Thymus (tissue), 11 donors: ENCODE measurements around the gene TTLL5. TPM values are rescaled to one million over a fixed set of nuclear protein-coding genes. Genes with fewer than 3 reads are reported as not detected.
"Not testable (repeated sequence)": the region's sequence is repeated elsewhere in the genome, so short reads cannot be mapped to it uniquely, and the experiment has no call there.

ENCODE experiments used
- DNase-seq, 9 donors: peaks; one replicate each; pipeline ENCODE4 v3.0.0-alpha.2; 2013; ENCODE audit warnings: low spot score in 9 of 9, low read depth in 6 of 9, missing footprints in 1 of 9
- H3K27ac ChIP-seq, 2 donors: one replicate each; pipeline ENCODE4 v1.5.1; 2013; ENCODE audit warnings: control low read depth in 1 of 2, low read depth in 1 of 2, low read length in 1 of 2, mild to moderate bottlenecking in 1 of 2, moderate library complexity in 1 of 2
- H3K27me3 ChIP-seq, 2 donors: one replicate each; pipeline ENCODE4 v1.5.1; 2013; ENCODE audit warnings: low read length in 1 of 2; ENCODE audit not compliant: control insufficient read depth in 2 of 2, insufficient read depth in 1 of 2
- H3K36me3 ChIP-seq, 2 donors: one replicate each; pipeline ENCODE4 v1.5.1; 2013; ENCODE audit warnings: low read length in 1 of 2, mild to moderate bottlenecking in 1 of 2, moderate library complexity in 1 of 2; ENCODE audit not compliant: control insufficient read depth in 2 of 2, insufficient read depth in 2 of 2
- H3K4me1 ChIP-seq, 2 donors: one replicate each; pipeline ENCODE4 v1.5.1; 2013; ENCODE audit warnings: low read length in 2 of 2; ENCODE audit not compliant: control insufficient read depth in 2 of 2, insufficient read depth in 2 of 2
- H3K4me3 ChIP-seq, 2 donors: one replicate each; pipeline ENCODE4 v1.5.1; 2013; ENCODE audit warnings: low read length in 2 of 2, control low read depth in 1 of 2, mild to moderate bottlenecking in 1 of 2
- H3K9me3 ChIP-seq, 2 donors: one replicate each; pipeline ENCODE4 v1.5.1; 2013; ENCODE audit warnings: low read length in 1 of 2, mild to moderate bottlenecking in 1 of 2; ENCODE audit not compliant: control insufficient read depth in 2 of 2, insufficient read depth in 1 of 2
- WGBS: extraction: QIAGEN DNeasy Blood & Tissue Kit; methylation state at CpG from one replicate; pipeline ENCODE4 v1.1.7; 2013; 5-methylcytosine and 5-hydroxymethylcytosine counted together
- polyA plus RNA-seq: library from polyadenylated mRNA; stranded (reverse); fragments of 200-250 nt; gene quantifications from one replicate; pipeline ENCODE4 v1.2.3, GENCODE V29; 2013
- total RNA-seq: library from RNA; stranded (reverse); fragments of 120-200 nt; gene quantifications from one replicate; pipeline ENCODE4 v1.2.4, GENCODE V29; 2013
- donor health status: healthy.

Gene TTLL5
- total and polyA plus RNA-seq, 2 donors, result 11.5 to 15.2 TPM

DNA sequence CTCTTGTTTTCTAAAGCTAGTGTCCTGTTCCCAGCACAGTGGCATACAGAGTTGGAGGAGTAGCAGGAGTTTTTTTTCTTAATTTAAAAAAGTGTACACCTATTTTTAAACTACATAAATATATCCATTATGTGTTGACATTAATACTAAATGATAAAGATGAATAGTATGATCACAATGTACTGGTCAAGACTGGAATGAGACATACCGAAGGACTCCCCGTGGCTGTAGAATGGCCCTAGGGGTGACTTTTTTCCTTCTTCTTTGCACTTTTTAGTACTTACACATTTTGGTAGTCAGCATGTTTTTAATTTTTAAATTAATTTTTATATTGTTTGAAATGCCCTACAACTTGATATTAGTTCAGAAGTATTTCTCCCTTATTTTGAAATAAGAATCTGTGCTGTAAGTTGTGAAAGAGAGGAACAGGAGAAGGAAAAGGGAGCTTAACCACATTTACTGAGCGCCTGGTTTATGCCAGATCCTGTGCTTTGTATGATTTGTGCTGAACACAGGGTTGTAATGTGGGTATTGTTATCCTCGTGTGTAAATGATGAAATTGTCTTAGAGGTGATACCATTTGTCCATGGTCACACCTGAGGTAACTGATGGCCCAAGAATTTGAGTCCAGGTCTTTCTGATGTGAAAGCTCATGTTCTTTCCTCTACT is 184.2 kb downstream of the TTLL5 start:
- WGBS, result 99% methylated on average over 4 of the region's 4 CpGs
- H3K27me3 ChIP-seq, result no peaks in the 10 kb centered on the region
- no peak overlapping the region for H3K27ac ChIP-seq
- no peaks in the 10 kb centered on the region for H3K4me1 ChIP-seq
- no peak for DNase-seq
- H3K9me3 ChIP-seq, result no peaks in the 10 kb centered on the region
- no peak overlapping the region for H3K4me3 ChIP-seq
- peaks cover 0 to 3% of the 10 kb centered on the region in 2 donors for H3K36me3 ChIP-seq

DNA sequence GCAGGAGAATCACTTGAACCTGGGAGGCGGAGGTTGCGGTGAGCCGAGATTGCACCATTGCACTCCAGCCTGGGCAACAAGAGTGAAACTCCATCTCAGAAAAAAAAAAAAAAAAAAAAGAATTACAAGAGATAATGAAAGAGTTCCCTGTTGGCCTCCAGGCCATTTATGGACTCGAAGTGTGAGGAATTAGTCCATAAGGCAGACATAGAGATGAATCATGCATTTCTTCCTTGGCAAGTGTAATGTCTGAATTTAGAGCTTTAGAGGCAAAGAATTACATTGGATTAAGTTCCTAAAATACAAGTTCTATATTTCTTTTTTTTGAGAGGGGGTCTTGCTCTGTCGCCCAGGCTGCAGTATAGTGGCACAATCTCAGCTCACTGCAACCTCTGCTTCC is 185.6 kb downstream of the TTLL5 start:
- not testable (repeated sequence) for H3K9me3 ChIP-seq, DNase-seq, H3K4me3 ChIP-seq, H3K4me1 ChIP-seq, H3K27me3 ChIP-seq, H3K27ac ChIP-seq, H3K36me3 ChIP-seq
- WGBS, result 93% methylated on average over 5 of the region's 5 CpGs

- WGBS, result 99% methylated on average over 2 of the region's 2 CpGs
These were observed 186.5 kb downstream of the TTLL5 start for GRCh38 chr14:75847584-75847983.

DNA sequence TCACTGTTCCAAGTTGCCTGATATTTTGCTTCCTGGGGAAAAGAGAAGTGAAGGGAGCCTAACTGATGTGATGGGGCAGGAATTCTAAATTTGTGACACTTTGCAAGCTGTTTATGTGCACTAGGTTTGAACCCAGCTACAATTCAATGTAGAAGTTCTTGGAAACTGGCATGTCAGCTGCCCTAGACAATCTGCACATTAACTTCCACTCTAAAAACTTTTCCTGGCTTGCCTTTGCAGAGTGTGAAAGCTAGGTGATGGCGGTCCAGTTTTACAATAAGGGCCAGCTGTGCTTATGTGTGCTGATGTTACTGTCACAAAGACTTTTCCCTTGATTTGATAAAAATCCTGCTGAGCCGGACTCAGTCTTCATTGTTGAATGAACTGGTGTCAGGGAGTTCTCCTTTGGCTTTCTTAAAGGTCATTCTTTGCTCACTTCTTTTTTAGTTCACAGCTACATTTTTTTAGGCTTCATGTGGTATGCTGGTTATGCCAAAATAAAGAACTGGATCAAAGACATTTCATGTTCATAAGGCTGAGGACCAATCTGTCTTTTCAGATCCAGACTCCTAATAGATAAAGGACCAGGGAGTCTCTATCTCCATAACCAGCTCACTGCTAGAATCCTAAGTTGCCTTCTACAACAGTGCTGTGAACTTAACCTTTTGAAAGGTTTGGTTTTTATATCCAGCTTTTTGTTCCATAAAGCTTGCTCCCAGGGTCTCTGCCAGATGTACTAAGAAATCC is 187.3 kb downstream of the TTLL5 start:
- no peak for DNase-seq
- no peak overlapping the region for H3K27ac ChIP-seq
- WGBS, result over 99% methylated on average over 2 of the region's 2 CpGs
- no peaks in the 10 kb centered on the region for H3K4me1 ChIP-seq
- H3K27me3 ChIP-seq, result no peaks in the 10 kb centered on the region
- no peak overlapping the region for H3K4me3 ChIP-seq
- no peaks in the 10 kb centered on the region for H3K9me3 ChIP-seq
- peaks cover 0 to 3% of the 10 kb centered on the region in 2 donors for H3K36me3 ChIP-seq

More at GRCh38 chr14:75847584-75847983, 186.5 kb downstream of the TTLL5 start:
- H3K27me3 ChIP-seq, result no peaks in the 10 kb centered on the region
- no peak overlapping the region for H3K27ac ChIP-seq
- H3K4me3 ChIP-seq, result no peak overlapping the region
- peaks cover 0 to 3% of the 10 kb centered on the region in 2 donors for H3K36me3 ChIP-seq
- H3K4me1 ChIP-seq, result no peaks in the 10 kb centered on the region
- no peaks in the 10 kb centered on the region for H3K9me3 ChIP-seq
- DNase-seq, result no peak

DNA sequence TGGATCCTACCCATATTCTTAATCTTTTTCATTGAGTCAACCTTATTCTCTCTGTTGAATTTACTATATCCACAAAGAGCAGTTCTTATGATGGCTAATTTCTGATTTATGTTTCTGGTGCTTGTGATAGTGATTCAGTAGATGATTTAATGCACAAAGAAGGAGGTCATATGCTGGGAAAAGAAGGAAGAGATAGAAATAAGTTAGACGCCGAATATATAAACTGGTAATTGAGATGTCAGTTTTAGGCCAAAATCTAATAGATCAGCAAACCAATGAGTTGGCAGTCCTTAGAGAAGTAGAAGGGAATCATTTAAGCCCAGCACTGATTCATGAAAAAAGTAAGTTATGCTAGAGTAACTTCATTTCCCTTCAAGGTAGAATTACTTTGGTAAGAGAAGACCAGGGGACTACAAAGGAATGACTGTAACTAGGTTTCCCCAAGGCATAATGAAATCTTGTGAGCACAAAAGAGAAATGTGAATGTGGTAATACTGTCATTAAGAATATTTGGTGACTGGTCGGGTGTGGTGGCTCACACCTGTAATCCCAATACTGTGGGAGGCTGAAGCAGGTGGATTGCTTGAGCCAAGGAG is 188.4 kb downstream of the TTLL5 start:
- WGBS, result 98% methylated on average over 3 of the region's 3 CpGs
- no peak for DNase-seq
- no peak overlapping the region for H3K27ac ChIP-seq

DNA sequence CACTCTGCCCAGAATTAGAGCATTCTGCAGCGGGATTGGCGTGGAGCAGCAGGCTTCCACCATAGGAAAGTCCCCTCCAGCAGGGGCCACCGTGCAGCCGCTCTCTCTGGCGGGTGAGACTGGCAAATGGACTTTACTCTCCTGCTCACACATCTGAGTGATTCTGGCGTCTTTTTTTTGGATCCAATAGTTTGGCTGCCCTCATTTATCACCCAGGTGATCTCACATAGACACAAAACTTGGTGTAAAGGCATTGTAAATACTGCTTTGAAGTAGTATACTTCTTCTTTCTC is 190.5 kb downstream of the TTLL5 start:
- WGBS, result 98% methylated on average over 6 of the region's 6 CpGs
- H3K27ac ChIP-seq, result no peak overlapping the region

More for the DNA sequence above, 188.4 kb downstream of the TTLL5 start:
- H3K9me3 ChIP-seq, result no peaks in the 10 kb centered on the region
- no peaks in the 10 kb centered on the region for H3K4me1 ChIP-seq
- H3K27me3 ChIP-seq, result no peaks in the 10 kb centered on the region
- H3K4me3 ChIP-seq, result no peak overlapping the region
- H3K36me3 ChIP-seq, result peaks cover 0 to 3% of the 10 kb centered on the region in 2 donors

GRCh38 chr14:75854111-75854799 is 193.2 kb downstream of the TTLL5 start:
- Histone ChIP-seq H3K36me3 (no peaks in the 10 kb centered on the region), H3K27me3 (no peaks in the 10 kb centered on the region), H3K4me1 (no peaks in the 10 kb centered on the region), H3K4me3 (no peak overlapping the region), H3K27ac (no peak overlapping the region), H3K9me3 (no peaks in the 10 kb centered on the region)
- WGBS, result 97% methylated on average over 6 of the region's 6 CpGs
- DNase-seq, result no peak

More for the DNA sequence above, 190.5 kb downstream of the TTLL5 start:
- Histone ChIP-seq H3K27me3 (no peaks in the 10 kb centered on the region), H3K9me3 (no peaks in the 10 kb centered on the region), H3K4me1 (no peaks in the 10 kb centered on the region), H3K4me3 (no peak overlapping the region), H3K36me3 (peaks cover 0 to 3% of the 10 kb centered on the region in 2 donors)
- DNase-seq, result no peak

DNA sequence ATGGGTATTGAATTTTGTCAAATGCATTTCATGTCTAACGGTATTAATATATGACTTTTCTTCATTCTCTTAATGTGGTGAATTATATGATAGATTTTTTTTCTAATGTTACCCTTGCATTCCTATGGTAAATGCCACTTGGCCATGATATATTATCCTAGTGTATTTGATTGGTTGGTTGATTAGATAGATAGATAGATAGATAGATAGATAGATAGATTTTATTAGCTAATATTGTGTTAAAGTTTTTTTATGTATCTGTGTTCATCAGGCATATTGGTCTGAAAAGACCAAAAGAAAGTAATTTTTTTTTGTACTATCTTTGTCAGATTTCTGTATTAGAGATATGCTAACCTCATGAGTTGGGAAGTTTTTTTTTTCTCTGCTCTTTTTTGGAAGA is 196.2 kb downstream of the TTLL5 start:
- WGBS, result 98% methylated on average over 1 of the region's 1 CpG
- Histone ChIP-seq H3K4me3 (no peak overlapping the region), H3K36me3 (no peaks in the 10 kb centered on the region), H3K27ac (no peak overlapping the region), H3K9me3 (no peaks in the 10 kb centered on the region), H3K4me1 (no peaks in the 10 kb centered on the region), H3K27me3 (no peaks in the 10 kb centered on the region)
- DNase-seq, result no peak

DNA sequence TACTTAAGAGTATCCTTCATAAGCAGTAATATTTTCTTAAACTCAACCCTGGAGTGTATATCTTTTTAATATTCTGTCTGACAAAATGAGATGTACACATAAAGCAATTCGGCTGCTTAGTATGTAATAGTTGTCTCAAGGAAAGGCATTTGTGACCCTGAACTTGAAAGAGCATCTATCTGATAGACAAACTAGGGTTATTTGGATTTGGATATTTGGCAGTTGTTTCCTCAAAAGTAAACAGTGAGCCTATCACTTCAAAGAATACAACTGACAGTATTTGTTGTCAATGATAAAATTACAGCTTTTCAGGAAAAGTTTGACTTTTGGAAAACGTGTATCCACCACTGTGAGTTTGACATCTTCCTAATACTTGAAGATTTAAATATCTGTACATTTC is 197.3 kb downstream of the TTLL5 start:
- Histone ChIP-seq H3K27ac (no peak overlapping the region), H3K4me3 (no peak overlapping the region), H3K27me3 (no peaks in the 10 kb centered on the region), H3K4me1 (no peaks in the 10 kb centered on the region), H3K36me3 (no peaks in the 10 kb centered on the region), H3K9me3 (no peaks in the 10 kb centered on the region)
- DNase-seq, result no peak
- WGBS, result over 99% methylated on average over 2 of the region's 2 CpGs
